Osteocyte (in vitro differentiated cells): ENCODE measurements around the gene SH3BGRL2. TPM values are rescaled to one million over a fixed set of nuclear protein-coding genes. Genes with fewer than 3 reads are reported as not detected.

Source experiments
- DNase-seq: peaks from one replicate; pipeline ENCODE4 v3.0.0; 2021; ENCODE audit warnings: mixed read lengths; ENCODE audit not compliant: unreplicated experiment; ENCODE audit errors: extremely low spot score
- H3K27ac Mint-ChIP-seq: one replicate; pipeline ENCODE4 v1.8.0; 2021; ENCODE audit warnings: mild to moderate bottlenecking, mixed read lengths; ENCODE audit not compliant: unreplicated experiment
- H3K27me3 Mint-ChIP-seq: one replicate; pipeline ENCODE4 v1.8.0; 2021; ENCODE audit warnings: mixed read lengths; ENCODE audit not compliant: unreplicated experiment
- H3K36me3 Mint-ChIP-seq: one replicate; pipeline ENCODE4 v1.8.0; 2021; ENCODE audit warnings: mixed read lengths; ENCODE audit not compliant: unreplicated experiment
- H3K4me1 Mint-ChIP-seq: one replicate; pipeline ENCODE4 v1.8.0; 2021; ENCODE audit warnings: mixed read lengths; ENCODE audit not compliant: unreplicated experiment
- H3K4me3 Mint-ChIP-seq: one replicate; pipeline ENCODE4 v1.8.0; 2021; ENCODE audit warnings: mild to moderate bottlenecking, moderate library complexity, mixed read lengths; ENCODE audit not compliant: unreplicated experiment
- H3K9me3 Mint-ChIP-seq: one replicate; pipeline ENCODE4 v1.8.0; 2021; ENCODE audit warnings: mixed read lengths; ENCODE audit not compliant: unreplicated experiment
- CTCF ChIP-seq: fragments of 200-600 bp; sonication (generic); IDR thresholded peaks from 2 replicates; pipeline ENCODE4 v1.5.0; 2021; ENCODE audit warnings: antibody characterized with exemption, mild to moderate bottlenecking, moderate library complexity
- total RNA-seq: library from RNA; stranded (reverse); gene quantifications from 2 replicates; pipeline ENCODE4 v1.2.1, GENCODE V29; 2021

The SH3BGRL2 gene
- total RNA-seq, 1 donor from 2014 or later = 1.9 TPM

- H3K36me3 Mint-ChIP-seq = no peaks in the 10 kb centered on the region
- no peak for TF ChIP-seq CTCF
Measured at GRCh38 chr6:79712144-79712543, 81.0 kb downstream of the SH3BGRL2 start.

GRCh38 chr6:79712616-79713135, 81.5 kb downstream of the SH3BGRL2 start:
- no peak for TF ChIP-seq CTCF
- H3K9me3 Mint-ChIP-seq = no peaks in the 10 kb centered on the region
- H3K4me3 Mint-ChIP-seq = no peak overlapping the region
- H3K36me3 Mint-ChIP-seq = no peaks in the 10 kb centered on the region
- H3K4me1 Mint-ChIP-seq = no peaks in the 10 kb centered on the region
- H3K27ac Mint-ChIP-seq = no peak overlapping the region
- DNase-seq = no peak
- peaks cover 28% of the 10 kb centered on the region for H3K27me3 Mint-ChIP-seq

More at GRCh38 chr6:79712144-79712543, 81.0 kb downstream of the SH3BGRL2 start:
- DNase-seq = no peak
- Mint-ChIP-seq H3K27ac (no peak overlapping the region), H3K9me3 (no peaks in the 10 kb centered on the region), H3K4me3 (no peak overlapping the region), H3K4me1 (no peaks in the 10 kb centered on the region), H3K27me3 (peaks cover 28% of the 10 kb centered on the region)

GRCh38 chr6:79713701-79714322, 82.7 kb downstream of the SH3BGRL2 start:
- no peak overlapping the region for H3K27ac Mint-ChIP-seq
- no peak overlapping the region for H3K4me3 Mint-ChIP-seq
- no peaks in the 10 kb centered on the region for H3K4me1 Mint-ChIP-seq
- H3K27me3 Mint-ChIP-seq = peaks cover 31% of the 10 kb centered on the region
- peak; percentile 76 for TF ChIP-seq CTCF
- no peaks in the 10 kb centered on the region for H3K9me3 Mint-ChIP-seq
- no peak for DNase-seq
- no peaks in the 10 kb centered on the region for H3K36me3 Mint-ChIP-seq

- no peak overlapping the region for H3K4me3 Mint-ChIP-seq
- no peak overlapping the region for H3K27ac Mint-ChIP-seq
- H3K36me3 Mint-ChIP-seq = no peaks in the 10 kb centered on the region
- no peaks in the 10 kb centered on the region for H3K4me1 Mint-ChIP-seq
- TF ChIP-seq CTCF = no peak
- peaks cover 30% of the 10 kb centered on the region for H3K27me3 Mint-ChIP-seq
- H3K9me3 Mint-ChIP-seq = no peaks in the 10 kb centered on the region
- DNase-seq = no peak
Measured at GRCh38 chr6:79717989-79718388, 86.9 kb downstream of the SH3BGRL2 start.

- no peak overlapping the region for H3K27ac Mint-ChIP-seq
- no peak for DNase-seq
Measured at GRCh38 chr6:79718509-79719247, 87.5 kb downstream of the SH3BGRL2 start.

More at GRCh38 chr6:79718509-79719247, 87.5 kb downstream of the SH3BGRL2 start:
- TF ChIP-seq CTCF = no peak
- Mint-ChIP-seq H3K4me3 (no peak overlapping the region), H3K9me3 (no peaks in the 10 kb centered on the region), H3K27me3 (peaks cover 27% of the 10 kb centered on the region), H3K4me1 (no peaks in the 10 kb centered on the region), H3K36me3 (no peaks in the 10 kb centered on the region)
